ENCODE results near the gene PAX8.

PAX8 gene

GRCh38 chr2:113175042-113175628, 103.6 kb downstream of the PAX8 start:
- Histone ChIP-seq H3K27me3 (replicated peaks; ENCODE audit: control insufficient read depth, insufficient read depth, low read length) (no peaks in the 10 kb centered on the region), H3K4me3 (replicated peaks; ENCODE audit: low read depth, low read length) (peak overlapping the region; percentile 81), H3K36me3 (ENCODE audit: control insufficient read depth, insufficient read depth, low read length) (peaks cover 4% of the 10 kb centered on the region)
- TF ChIP-seq CTCF (IDR thresholded peaks at IDR 0.05; ENCODE audit: insufficient read depth, low read length, poor library complexity, severe bottlenecking): no peak
- DNase-seq (ENCODE audit: extremely low read depth, insufficient read length): peak; percentile 71

GRCh38 chr2:113174376-113174750, 104.4 kb downstream of the PAX8 start:
- no peak for DNase-seq (ENCODE audit: extremely low read depth, insufficient read length)
- Histone ChIP-seq H3K4me3 (replicated peaks; ENCODE audit: low read depth, low read length) (peak overlapping the region; percentile 81), H3K36me3 (ENCODE audit: control insufficient read depth, insufficient read depth, low read length) (peaks cover 3% of the 10 kb centered on the region), H3K27me3 (replicated peaks; ENCODE audit: control insufficient read depth, insufficient read depth, low read length) (no peaks in the 10 kb centered on the region)
- TF ChIP-seq CTCF (IDR thresholded peaks at IDR 0.05; ENCODE audit: insufficient read depth, low read length, poor library complexity, severe bottlenecking): peak; percentile 50

GRCh38 chr2:113173542-113174375, 105.0 kb downstream of the PAX8 start, which contains the start of gene PSD4:
TSS of gene PSD4 (plus strand) at chr2:113173971. CDS start at chr2:113182457, 8,486 bp downstream.
- DNase-seq (ENCODE audit: extremely low read depth, insufficient read length): peak; percentile 89
- peak within 1 kb of the TSS; percentile 81 for H3K4me3 ChIP-seq (replicated peaks; ENCODE audit: low read depth, low read length)

GRCh38 chr2:113172721-113173541, 105.8 kb downstream of the PAX8 start:
- H3K36me3 ChIP-seq (ENCODE audit: control insufficient read depth, insufficient read depth, low read length): no peaks in the 10 kb centered on the region; the same call in none of the 2 replicates
- H3K4me3 ChIP-seq (replicated peaks; ENCODE audit: low read depth, low read length): no peak overlapping the region; the same call in 1 of the 2 replicates
- no peak for TF ChIP-seq CTCF (IDR thresholded peaks at IDR 0.05; ENCODE audit: insufficient read depth, low read length, poor library complexity, severe bottlenecking)
- DNase-seq (ENCODE audit: extremely low read depth, insufficient read length): no peak
- H3K27me3 ChIP-seq (replicated peaks; ENCODE audit: control insufficient read depth, insufficient read depth, low read length): no peaks in the 10 kb centered on the region

More at GRCh38 chr2:113173542-113174375, 105.0 kb downstream of the PAX8 start, which contains the start of gene PSD4:
- peaks cover 3% of the 10 kb centered on the region for H3K36me3 ChIP-seq (ENCODE audit: control insufficient read depth, insufficient read depth, low read length)
- no peaks in the 10 kb centered on the region for H3K27me3 ChIP-seq (replicated peaks; ENCODE audit: control insufficient read depth, insufficient read depth, low read length)
- TF ChIP-seq CTCF (IDR thresholded peaks at IDR 0.05; ENCODE audit: insufficient read depth, low read length, poor library complexity, severe bottlenecking): no peak

GRCh38 chr2:113171334-113172075, 107.2 kb downstream of the PAX8 start:
- TF ChIP-seq CTCF (IDR thresholded peaks at IDR 0.05; ENCODE audit: insufficient read depth, low read length, poor library complexity, severe bottlenecking): no peak

More at GRCh38 chr2:113171334-113172075, 107.2 kb downstream of the PAX8 start:
- Histone ChIP-seq H3K27me3 (replicated peaks; ENCODE audit: control insufficient read depth, insufficient read depth, low read length) (no peaks in the 10 kb centered on the region), H3K36me3 (ENCODE audit: control insufficient read depth, insufficient read depth, low read length) (no peaks in the 10 kb centered on the region), H3K4me3 (replicated peaks; ENCODE audit: low read depth, low read length) (no peak overlapping the region)
- no peak for DNase-seq (ENCODE audit: extremely low read depth, insufficient read length)
